Activated CD8-positive, alpha-beta memory T cell treated with anti-CD3 and anti-CD28 coated beads for 48 hours (primary cell): ENCODE results near the gene NEU4.
"Not testable (repeated sequence)": the region's sequence is repeated elsewhere in the genome, so short reads cannot be mapped to it uniquely, and the experiment has no call there.

Experiments used
- DNase-seq, 3 experiments: peaks; one replicate each; pipeline ENCODE4 v3.0.0-alpha.2; 2020; ENCODE audit warnings: low read depth in 2 of 3, low spot score in 2 of 3

NEU4 gene

GRCh38 chr2:241833101-241833663, 24.2 kb downstream of the NEU4 start:
- no peak for DNase-seq

GRCh38 chr2:241833756-241834526, 24.9 kb downstream of the NEU4 start:
- DNase-seq: not testable (repeated sequence)

- DNase-seq: no peak
These were observed 25.7 kb downstream of the NEU4 start for GRCh38 chr2:241834527-241835210.

GRCh38 chr2:241835611-241836010, 26.6 kb downstream of the NEU4 start:
- no peak for DNase-seq

- DNase-seq: no peak
These were observed 27.3 kb downstream of the NEU4 start for GRCh38 chr2:241836292-241836691.

- DNase-seq: no peak
These were observed 28.4 kb downstream of the NEU4 start for GRCh38 chr2:241837197-241837965.

GRCh38 chr2:241841181-241842066, 32.4 kb downstream of the NEU4 start:
- DNase-seq: no peak

- DNase-seq: no peak
These were observed 33.0 kb downstream of the NEU4 start for GRCh38 chr2:241842067-241842415.

- DNase-seq: peak in 1 of 3 experiments; percentile 50
These were observed 33.7 kb downstream of the NEU4 start for GRCh38 chr2:241842620-241843211.

- no peak for DNase-seq
These were observed 34.5 kb downstream of the NEU4 start for GRCh38 chr2:241843321-241844065.

- peak in 2 of 3 experiments; percentile 72 to 88 for DNase-seq
These were observed 35.2 kb downstream of the NEU4 start for GRCh38 chr2:241844066-241844728.

- no peak for DNase-seq
These were observed 36.0 kb downstream of the NEU4 start for GRCh38 chr2:241844831-241845578.

- DNase-seq: no peak
These were observed 37.4 kb downstream of the NEU4 start for GRCh38 chr2:241846406-241846805.

GRCh38 chr2:241848761-241849615, 40.0 kb downstream of the NEU4 start:
- no peak for DNase-seq

GRCh38 chr2:241849616-241850543, 40.9 kb downstream of the NEU4 start:
- no peak for DNase-seq
